Spleen (tissue), 7 donors: ENCODE data around the gene MCM9.

Experiments used
- POLR2A ChIP-seq, 3 donors: fragments of 450-650 bp; IDR thresholded peaks; one replicate each; pipeline ENCODE4 v1.5.1; 2017; ENCODE audit warnings: antibody characterized with exemption in 3 of 3, mild to moderate bottlenecking in 1 of 3
- POLR2AphosphoS5 ChIP-seq, 3 donors: sonication (generic); formaldehyde crosslinking; IDR thresholded peaks; one replicate each; pipeline ENCODE4 v1.5.1; 2017; ENCODE audit warnings: antibody characterized with exemption in 3 of 3
- TF ChIP-seq, protein P1 (sequence below), 11 experiments: fragments of 200-600 bp in 7 of 11; fragments of 450-650 bp in 4 of 11; sonication (generic) in 4 of 11; IDR thresholded peaks in 8 of 11; conservative IDR thresholded peaks in 3 of 11; 1 replicate in 7 of 11; 2 replicates in 4 of 11; pipeline versions ENCODE4 v1.4.0 to v1.8.0; 2016 to 2021; ENCODE audit warnings: antibody characterized with exemption in 11 of 11, inconsistent platforms in 4 of 11, mild to moderate bottlenecking in 1 of 11
- donor health status: DM: no; HTN: no; CAD: no; lungs with moderate emphysema.
- donor health status: DM: no; HTN: no; CAD: no.
- donor health status: DM: no; HTN: no; CAD: no.

DNA sequence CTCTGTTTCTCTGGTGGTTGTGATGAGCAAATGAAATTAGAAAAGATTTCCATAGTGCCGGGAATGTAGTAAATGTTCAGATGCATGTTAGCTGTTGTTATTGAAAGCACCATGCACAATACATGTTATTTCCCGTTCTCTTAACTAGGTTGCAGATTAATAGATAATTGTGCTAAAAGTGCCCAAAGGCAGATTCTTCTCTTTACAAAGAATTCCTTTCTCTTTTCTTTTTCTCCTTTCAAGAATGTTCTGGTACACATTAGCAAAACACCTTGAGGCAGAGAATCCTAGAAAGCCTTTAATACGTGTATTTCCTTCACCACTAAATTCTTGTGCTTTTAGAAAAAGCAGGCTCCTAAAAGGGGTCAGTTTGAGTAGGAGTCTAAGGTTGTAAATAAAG lies 162.1 kb downstream of the MCM9 start:
- TF ChIP-seq, protein P1, sequence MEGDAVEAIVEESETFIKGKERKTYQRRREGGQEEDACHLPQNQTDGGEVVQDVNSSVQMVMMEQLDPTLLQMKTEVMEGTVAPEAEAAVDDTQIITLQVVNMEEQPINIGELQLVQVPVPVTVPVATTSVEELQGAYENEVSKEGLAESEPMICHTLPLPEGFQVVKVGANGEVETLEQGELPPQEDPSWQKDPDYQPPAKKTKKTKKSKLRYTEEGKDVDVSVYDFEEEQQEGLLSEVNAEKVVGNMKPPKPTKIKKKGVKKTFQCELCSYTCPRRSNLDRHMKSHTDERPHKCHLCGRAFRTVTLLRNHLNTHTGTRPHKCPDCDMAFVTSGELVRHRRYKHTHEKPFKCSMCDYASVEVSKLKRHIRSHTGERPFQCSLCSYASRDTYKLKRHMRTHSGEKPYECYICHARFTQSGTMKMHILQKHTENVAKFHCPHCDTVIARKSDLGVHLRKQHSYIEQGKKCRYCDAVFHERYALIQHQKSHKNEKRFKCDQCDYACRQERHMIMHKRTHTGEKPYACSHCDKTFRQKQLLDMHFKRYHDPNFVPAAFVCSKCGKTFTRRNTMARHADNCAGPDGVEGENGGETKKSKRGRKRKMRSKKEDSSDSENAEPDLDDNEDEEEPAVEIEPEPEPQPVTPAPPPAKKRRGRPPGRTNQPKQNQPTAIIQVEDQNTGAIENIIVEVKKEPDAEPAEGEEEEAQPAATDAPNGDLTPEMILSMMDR (IDR thresholded peaks at IDR 0.05 in 8 of 11, conservative IDR thresholded peaks at IDR 0.05 in 3 of 11): no peak
- TF ChIP-seq POLR2A (IDR thresholded peaks at IDR 0.05): no peak
- TF ChIP-seq POLR2AphosphoS5 (IDR thresholded peaks at IDR 0.05): no peak
